Testis (tissue), 3 donors: ENCODE measurements around the gene CYREN. TPM values are rescaled to one million over a fixed set of nuclear protein-coding genes. Genes with fewer than 3 reads are reported as not detected.
"Not testable (repeated sequence)": the region's sequence is repeated elsewhere in the genome, so short reads cannot be mapped to it uniquely, and the experiment has no call there.

ENCODE experiments used
- DNase-seq: peaks from one replicate; pipeline ENCODE4 v3.0.0-alpha.2; 2019
- H3K27ac ChIP-seq, 2 donors: fragments of 200-600 bp; sonication (generic); one replicate each; pipeline ENCODE4 v1.5.1; 2019
- H3K27me3 ChIP-seq: fragments of 200-600 bp; sonication (generic); one replicate; pipeline ENCODE4 v1.5.1; 2019
- H3K36me3 ChIP-seq: fragments of 200-600 bp; sonication (generic); one replicate; pipeline ENCODE4 v1.5.1; 2017; ENCODE audit warnings: low read depth; ENCODE audit errors: missing control alignments
- H3K4me1 ChIP-seq: fragments of 200-600 bp; sonication (generic); one replicate; pipeline ENCODE4 v1.5.1; 2019
- H3K4me3 ChIP-seq, 2 donors: fragments of 200-600 bp; sonication (generic); one replicate each; pipeline ENCODE4 v1.5.1; 2017 to 2019
- H3K9me3 ChIP-seq: fragments of 200-600 bp; sonication (generic); one replicate; pipeline ENCODE4 v1.5.1; 2017
- POLR2A ChIP-seq: fragments of 450-650 bp; IDR thresholded peaks from one replicate; pipeline ENCODE4 v1.6.1; 2017; ENCODE audit warnings: antibody characterized with exemption, mild to moderate bottlenecking, moderate library complexity
- WGBS, 2 donors: methylation state at CpG; one replicate each; pipeline ENCODE4 v1.1.5; 2018; 5-methylcytosine and 5-hydroxymethylcytosine counted together
- intact Hi-C: fragments of 100-400 bp; cut with DNase I; formaldehyde crosslinking; loops from one replicate; pipeline ENCODE4 v1.15.1; 2023; ENCODE audit warnings: low total_unique reads
- polyA plus RNA-seq: library from polyadenylated mRNA; stranded (reverse); fragments of 350-450 nt; fragmentation: Illumina TruSeq; extraction: RNeasy Lipid Tissue Mini Kit (QIAGEN cat#74804); gene quantifications from one replicate; pipeline ENCODE4 v1.2.3, GENCODE V29; 2014; ENCODE audit warnings: low read depth, low replicate concordance; ENCODE audit not compliant: insufficient read depth
- total RNA-seq, 2 donors: library from RNA; depleted of rRNA; stranded (reverse); fragments of >200 nt; gene quantifications; one replicate each; pipeline ENCODE4 v1.2.3, GENCODE V29; 2016
- TF ChIP-seq, protein P1 (sequence below), 3 experiments: fragments of 450-650 bp in 2 of 3; fragments of 200-600 bp in 1 of 3; sonication (generic) in 1 of 3; IDR thresholded peaks; one replicate each; pipeline ENCODE4 v1.5.1; 2016 to 2019; ENCODE audit warnings: antibody characterized with exemption in 3 of 3, mild to moderate bottlenecking in 2 of 3, moderate library complexity in 1 of 3

Gene CYREN
- total and polyA plus RNA-seq, 3 donors from 2014 or later, result 36.3 to 47.3 (median 44.3) TPM

DNA sequence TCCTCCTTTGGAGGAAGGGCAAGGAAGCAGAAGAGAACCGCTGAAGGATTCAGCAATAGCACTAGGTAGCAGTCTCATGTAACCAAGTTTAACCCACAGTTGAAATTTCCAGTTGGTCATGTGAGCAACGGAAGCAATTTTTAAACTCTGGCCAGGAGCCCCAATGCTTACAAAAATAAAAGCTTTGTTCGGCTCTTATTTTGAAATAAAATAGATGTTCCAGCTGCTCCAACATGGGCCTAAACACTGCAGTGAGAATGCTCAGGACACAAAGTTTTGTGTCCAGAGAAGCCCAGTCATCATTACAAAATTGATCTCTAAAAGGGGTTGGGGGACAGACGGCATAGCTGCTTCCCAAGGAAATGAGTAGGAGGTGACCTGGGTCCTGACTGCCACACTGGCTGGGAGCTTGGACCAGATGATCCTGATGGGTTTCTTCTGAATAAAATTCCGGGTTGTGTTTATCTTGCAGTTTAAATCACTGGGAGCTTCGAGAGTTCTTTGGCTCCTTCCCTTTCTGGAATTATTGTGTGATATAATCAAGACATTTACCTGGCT lies 23.1 kb downstream of the CYREN start:
- H3K36me3 ChIP-seq, result no peaks in the 10 kb centered on the region
- peaks cover 14% of the 10 kb centered on the region for H3K4me1 ChIP-seq
- WGBS, 2 donors, result 27 to 40% methylated on average over 6 of the region's 6 CpGs
- peak overlapping the region; percentile 84 to 95 for H3K27ac ChIP-seq
- H3K4me3 ChIP-seq, result peak overlapping the region; percentile 33 to 50
- no peak for DNase-seq
- H3K27me3 ChIP-seq, result no peaks in the 10 kb centered on the region
- TF ChIP-seq, protein P1, sequence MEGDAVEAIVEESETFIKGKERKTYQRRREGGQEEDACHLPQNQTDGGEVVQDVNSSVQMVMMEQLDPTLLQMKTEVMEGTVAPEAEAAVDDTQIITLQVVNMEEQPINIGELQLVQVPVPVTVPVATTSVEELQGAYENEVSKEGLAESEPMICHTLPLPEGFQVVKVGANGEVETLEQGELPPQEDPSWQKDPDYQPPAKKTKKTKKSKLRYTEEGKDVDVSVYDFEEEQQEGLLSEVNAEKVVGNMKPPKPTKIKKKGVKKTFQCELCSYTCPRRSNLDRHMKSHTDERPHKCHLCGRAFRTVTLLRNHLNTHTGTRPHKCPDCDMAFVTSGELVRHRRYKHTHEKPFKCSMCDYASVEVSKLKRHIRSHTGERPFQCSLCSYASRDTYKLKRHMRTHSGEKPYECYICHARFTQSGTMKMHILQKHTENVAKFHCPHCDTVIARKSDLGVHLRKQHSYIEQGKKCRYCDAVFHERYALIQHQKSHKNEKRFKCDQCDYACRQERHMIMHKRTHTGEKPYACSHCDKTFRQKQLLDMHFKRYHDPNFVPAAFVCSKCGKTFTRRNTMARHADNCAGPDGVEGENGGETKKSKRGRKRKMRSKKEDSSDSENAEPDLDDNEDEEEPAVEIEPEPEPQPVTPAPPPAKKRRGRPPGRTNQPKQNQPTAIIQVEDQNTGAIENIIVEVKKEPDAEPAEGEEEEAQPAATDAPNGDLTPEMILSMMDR (IDR thresholded peaks at IDR 0.05), result no peak
- no peak for TF ChIP-seq POLR2A
- no peaks in the 10 kb centered on the region for H3K9me3 ChIP-seq
- intact Hi-C loops, result no loop called here

DNA sequence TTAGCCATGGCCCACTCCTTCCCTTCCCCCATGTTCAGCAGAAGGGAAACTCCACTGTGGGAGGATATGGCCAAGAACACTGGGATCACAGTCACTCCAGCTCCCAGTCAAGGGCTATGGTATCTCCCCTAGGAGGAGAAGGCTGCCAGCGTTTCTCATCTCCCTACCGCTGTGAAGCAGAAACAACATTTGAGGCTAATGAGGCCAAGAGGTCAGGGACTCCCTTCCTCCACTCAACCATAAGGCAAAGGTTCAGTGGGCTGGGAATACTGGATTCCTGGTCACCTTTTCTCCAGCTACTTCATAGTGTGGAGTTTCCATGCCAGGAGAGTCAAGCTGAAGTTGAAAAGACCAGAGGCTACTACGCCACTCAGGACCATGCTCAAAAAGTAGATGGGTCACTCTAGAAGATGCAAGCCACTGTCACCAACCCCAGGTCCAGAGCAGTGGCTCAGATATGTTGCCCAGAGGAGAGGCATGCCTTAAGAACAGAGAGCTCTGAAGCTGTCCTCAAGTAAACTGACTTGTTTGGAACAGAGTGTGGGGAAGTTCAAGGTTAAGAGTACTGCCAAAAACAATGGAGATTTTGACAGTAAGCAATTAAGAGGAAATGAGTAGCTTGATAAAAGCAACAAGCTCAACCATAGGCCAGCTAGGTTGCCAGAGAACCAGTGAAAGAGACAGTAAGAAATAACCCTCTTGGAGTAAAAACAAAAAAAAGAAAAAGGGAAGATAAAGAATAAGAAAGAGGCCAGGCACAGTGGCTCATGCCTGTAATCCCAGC lies 26.4 kb downstream of the CYREN start:
- H3K9me3 ChIP-seq, result no peaks in the 10 kb centered on the region
- intact Hi-C loops, result no loop called here
- H3K4me1 ChIP-seq, result peaks cover 14% of the 10 kb centered on the region
- no peak for TF ChIP-seq POLR2A
- TF ChIP-seq, protein P1 (IDR thresholded peaks at IDR 0.05), result no peak
- H3K27me3 ChIP-seq, result no peaks in the 10 kb centered on the region
- no peak overlapping the region for H3K4me3 ChIP-seq
- DNase-seq, result peak; percentile 55
- peak overlapping the region in 1 of 2 donors; percentile 67 for H3K27ac ChIP-seq
- 48 to 49% methylated on average over 3 of the region's 3 CpGs for WGBS, 2 donors
- H3K36me3 ChIP-seq, result no peaks in the 10 kb centered on the region

DNA sequence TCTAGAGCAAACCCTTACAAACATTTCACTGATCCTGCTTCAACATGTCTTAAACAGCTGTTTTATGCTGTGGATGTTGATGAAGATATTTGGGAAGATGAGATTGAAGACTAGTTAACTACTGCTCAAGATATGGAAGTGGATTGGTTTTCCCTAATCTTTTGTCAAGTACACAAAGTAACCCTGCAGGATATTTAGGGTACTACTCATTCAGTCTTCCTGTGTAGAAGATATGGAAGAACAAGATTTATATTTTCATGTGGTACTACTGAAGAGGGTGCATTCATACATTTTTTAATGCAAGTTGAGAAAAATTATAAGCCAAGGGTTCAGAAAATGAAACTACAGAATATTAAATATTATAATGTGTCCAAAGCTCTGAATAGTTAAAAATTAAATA lies 40.9 kb downstream of the CYREN start:
- no peak for DNase-seq
- Histone ChIP-seq H3K36me3 (no peaks in the 10 kb centered on the region), H3K4me1 (no peaks in the 10 kb centered on the region), H3K4me3 (no peak overlapping the region), H3K9me3 (no peaks in the 10 kb centered on the region), H3K27ac (no peak overlapping the region), H3K27me3 (no peaks in the 10 kb centered on the region)
- no peak for TF ChIP-seq POLR2A
- TF ChIP-seq, protein P1 (IDR thresholded peaks at IDR 0.05), result no peak
- intact Hi-C loops, result no loop called here

- TF ChIP-seq POLR2A, result no peak
- TF ChIP-seq, protein P1 (IDR thresholded peaks at IDR 0.05), result no peak
Measured at GRCh38 chr7:135128931-135129330, 41.6 kb downstream of the CYREN start.

GRCh38 chr7:135124631-135125030 lies 45.9 kb downstream of the CYREN start:
- 90 to 94% methylated on average over 3 of the region's 3 CpGs for WGBS, 2 donors
- DNase-seq, H3K36me3 ChIP-seq, H3K27ac ChIP-seq, H3K9me3 ChIP-seq, H3K27me3 ChIP-seq, H3K4me3 ChIP-seq, H3K4me1 ChIP-seq, intact Hi-C loops: not testable (repeated sequence)

More at GRCh38 chr7:135128931-135129330, 41.6 kb downstream of the CYREN start:
- Histone ChIP-seq H3K36me3 (no peaks in the 10 kb centered on the region), H3K27me3 (no peaks in the 10 kb centered on the region), H3K4me3 (no peak overlapping the region), H3K4me1 (no peaks in the 10 kb centered on the region), H3K9me3 (no peaks in the 10 kb centered on the region), H3K27ac (no peak overlapping the region)
- no peak for DNase-seq
- intact Hi-C loops, result no loop called here
- WGBS, 2 donors, result 100% methylated on average over 1 of the region's 1 CpG
